NCI-H1105 (cell line): Measurements from ENCODE around the gene PERM1.

ENCODE experiments used
- DNase-seq: peaks from one replicate; lab custom pipeline; 2025; lab: John Stamatoyannopoulos, UW

The PERM1 gene

DNA sequence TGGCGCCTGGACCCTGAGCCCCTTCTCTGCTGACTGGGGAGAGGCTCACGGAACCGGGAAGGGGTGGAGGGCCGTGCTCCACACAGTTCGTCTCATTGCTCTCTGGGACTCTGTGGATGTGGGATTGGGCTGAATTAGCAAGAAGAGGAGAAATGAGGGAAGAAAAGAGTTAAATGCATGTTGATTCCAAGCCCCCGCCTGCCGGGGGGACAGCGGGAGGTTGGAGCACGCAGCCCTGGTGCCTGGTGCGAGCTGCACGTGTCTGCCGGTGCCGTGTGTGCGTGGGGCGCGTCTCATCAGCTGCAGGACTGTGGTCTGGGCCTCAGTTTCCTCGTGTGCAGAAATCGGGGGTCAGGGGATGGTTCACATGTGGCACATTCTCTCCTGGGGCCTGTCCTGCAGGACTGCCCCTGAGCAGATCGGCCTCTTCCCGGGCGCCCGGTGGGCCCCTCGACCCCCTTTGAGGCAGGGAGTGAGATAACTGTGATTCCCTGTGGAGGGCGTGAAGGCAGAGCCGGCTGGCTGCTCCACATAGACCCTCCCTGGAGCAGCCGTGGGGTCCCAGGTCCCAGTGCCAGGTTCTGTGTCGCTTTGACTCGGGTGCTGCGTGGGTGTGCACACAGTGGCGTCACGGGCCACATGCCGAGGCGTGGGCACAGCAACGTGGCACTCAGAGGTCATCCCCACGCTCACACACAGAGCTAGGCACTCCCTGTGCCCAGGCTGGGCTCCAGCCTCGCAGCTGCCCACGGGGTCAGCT, 46.7 kb downstream of the PERM1 start:
- DNase-seq = no peak

DNA sequence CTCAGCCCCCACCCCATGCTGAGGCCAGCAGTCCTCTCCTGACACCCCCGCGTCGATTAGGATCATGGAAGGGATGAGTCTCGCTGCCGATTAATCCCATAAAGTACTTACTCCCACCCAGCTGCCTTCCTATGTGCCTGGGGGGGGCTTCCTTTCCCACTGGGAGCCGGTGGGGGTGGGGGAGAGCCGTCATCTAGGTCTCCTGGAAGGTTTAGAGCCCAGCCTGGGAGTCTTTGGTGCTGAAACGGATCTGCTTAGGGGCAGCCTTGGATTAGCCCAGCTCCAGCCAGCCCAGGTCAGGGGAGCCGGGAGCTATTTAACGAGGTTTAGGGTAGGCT, 48.3 kb downstream of the PERM1 start:
- DNase-seq = no peak

DNA sequence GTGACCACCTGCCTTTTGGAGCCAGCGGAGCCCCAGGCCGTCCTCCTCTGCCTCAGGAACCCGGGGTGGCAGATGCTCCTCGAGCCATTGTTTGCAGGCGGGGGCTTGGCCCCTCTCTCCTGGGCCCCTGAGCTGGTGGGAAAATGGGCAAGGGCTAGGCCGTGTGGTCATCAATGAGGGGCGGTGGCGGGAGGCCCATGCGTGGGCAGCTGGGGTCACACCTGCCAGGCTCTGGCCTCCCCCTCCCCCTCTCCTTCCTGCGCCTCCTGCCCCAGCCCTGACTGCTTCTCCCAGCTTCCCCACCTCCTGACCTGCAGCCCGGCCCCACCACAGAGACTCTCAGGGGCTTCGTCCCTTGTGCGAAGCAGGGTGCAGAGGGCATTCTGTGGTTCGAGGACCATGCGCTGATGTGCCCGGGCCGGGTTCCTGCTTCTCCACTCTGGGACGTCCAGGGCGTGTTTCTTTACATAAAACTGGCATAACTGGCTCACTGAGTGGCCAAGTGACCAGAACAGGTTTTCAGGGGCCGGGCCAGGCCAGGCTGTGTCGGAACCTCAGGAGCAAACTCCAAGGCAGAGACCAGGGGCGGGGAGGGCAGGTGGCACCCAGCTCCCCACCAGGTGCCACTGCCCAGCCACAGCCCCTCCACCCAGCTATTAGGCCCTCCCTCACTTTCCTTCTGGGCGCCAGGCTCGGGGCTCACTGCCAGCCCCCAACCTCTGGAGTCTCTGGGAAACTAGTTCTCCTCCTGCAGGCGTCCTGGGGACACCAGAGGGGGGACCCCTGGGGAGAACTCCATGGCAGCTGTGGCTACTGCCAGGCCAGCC, 48.9 kb downstream of the PERM1 start:
- no peak for DNase-seq

DNA sequence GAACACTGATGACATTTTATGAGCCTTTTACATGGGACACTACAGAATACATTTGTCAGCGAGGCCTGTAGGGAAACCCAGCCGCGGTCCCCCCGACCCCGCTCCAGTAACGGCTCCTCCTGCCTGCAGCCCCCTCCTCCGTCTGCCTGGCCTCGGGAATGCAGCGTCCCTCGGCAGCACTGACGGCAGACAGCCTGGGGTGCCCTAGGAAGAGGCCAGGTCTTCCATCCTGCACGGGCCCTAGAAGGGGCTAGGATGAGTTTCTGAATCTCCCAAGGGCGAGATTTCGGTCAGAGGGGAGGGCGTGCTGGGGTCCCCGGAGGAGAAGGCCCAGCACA, 49.8 kb downstream of the PERM1 start:
- no peak for DNase-seq

DNA sequence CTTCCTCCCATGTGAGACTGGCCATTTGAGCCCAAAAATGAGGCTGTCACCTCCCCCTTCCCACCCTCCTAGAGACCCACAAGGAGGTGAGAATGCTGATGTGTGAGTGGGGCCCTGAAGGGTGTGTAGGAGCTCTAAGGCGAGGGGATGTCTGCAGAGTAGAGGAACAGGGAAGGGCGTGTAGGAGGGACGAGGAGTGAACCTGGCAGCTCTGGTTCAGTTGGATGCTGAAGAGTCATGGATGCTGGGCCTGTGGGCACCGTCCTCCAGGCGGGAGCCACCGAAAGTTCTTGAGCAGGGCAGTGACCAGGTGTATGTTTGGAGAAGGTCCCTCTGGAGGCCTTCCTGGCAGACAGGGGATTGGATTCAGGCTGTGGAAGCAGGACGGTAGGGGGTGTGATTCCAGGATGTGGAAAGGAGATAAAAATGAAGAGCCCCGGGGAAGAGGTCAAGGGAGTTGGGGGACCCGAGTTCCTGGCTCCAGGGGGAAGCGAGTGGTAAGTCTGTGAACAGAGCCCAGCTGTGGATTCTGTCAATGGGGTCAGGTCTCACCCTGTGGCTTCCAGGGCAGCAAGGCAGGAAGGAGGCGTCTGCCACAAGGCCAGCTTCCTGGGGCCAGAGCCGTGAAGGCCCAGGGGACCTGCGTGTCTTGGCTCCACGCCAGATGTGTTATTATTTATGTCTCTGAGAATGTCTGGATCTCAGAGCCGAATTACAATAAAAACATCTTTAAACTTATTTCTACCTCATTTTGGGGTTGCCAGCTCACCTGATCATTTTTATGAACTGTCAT, 50.3 kb downstream of the PERM1 start:
- no peak for DNase-seq

DNA sequence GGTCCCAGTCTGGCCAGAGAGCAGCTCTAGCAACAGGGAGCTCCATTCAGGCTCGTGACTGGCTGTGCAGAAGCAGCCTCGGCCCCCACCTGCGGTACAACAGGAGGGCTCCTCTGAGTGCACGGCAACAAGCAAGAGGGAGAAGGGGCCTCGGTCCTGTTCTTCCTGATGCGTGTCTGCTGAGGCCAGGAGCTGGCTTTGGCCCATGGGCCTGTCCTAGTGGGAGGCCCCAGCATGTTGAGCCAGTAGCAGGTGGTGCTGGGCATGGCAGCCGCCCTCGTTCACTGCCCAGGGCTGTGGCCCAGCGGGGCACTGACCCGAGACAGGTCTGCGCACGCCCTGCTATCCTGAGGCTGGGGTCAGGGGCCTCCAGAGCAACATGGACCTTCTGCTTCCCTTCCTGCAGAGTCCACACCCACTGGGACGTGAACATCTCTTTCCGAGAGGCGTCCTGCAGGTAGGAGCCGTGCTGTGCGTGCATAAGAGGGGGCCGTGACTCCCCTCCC, 51.2 kb downstream of the PERM1 start:
- no peak for DNase-seq

DNA sequence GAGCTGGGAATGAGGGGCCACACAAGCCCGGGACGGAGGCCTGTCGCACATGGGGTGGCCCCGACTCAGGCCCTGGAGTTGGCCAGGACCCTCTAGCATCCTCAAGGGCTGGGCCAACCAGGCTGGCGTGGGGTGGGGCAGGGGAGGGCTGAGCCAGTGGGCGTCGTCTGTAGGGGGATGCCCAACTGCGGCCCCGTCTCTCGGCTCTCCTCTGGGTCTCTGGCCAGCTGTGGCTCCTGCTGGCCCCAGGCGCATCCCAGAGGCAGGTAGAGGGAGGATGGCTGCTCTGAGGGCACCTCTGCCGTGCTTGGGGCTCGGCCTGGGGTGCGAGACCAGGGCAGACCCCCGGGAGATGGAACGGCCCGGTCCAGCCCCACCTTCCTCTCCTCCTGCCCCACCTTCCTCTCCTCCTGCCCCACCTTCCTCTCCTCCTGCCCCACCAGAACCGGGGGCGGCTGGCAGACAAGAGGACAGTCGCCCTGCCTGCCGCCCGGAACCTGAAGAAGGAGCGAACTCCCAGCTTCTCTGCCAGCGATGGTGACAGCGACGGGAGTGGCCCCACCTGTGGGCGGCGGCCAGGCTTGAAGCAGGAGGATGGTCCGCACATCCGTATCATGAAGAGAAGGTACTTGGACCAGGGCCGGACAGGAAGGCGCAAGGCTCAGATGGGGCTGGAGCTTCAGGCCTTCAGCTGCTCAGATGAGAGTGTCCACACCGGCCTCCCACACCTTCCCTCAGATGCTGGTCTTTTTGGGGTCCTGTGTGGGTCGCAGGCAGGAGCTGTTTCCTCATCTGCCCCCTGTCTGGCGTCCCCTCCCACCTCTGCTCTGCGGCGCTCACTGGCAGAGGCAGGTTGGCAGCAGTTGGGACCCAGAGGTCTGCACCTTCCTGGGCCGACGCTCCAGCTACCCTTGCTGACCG, 51.9 kb downstream of the PERM1 start:
- no peak for DNase-seq

DNA sequence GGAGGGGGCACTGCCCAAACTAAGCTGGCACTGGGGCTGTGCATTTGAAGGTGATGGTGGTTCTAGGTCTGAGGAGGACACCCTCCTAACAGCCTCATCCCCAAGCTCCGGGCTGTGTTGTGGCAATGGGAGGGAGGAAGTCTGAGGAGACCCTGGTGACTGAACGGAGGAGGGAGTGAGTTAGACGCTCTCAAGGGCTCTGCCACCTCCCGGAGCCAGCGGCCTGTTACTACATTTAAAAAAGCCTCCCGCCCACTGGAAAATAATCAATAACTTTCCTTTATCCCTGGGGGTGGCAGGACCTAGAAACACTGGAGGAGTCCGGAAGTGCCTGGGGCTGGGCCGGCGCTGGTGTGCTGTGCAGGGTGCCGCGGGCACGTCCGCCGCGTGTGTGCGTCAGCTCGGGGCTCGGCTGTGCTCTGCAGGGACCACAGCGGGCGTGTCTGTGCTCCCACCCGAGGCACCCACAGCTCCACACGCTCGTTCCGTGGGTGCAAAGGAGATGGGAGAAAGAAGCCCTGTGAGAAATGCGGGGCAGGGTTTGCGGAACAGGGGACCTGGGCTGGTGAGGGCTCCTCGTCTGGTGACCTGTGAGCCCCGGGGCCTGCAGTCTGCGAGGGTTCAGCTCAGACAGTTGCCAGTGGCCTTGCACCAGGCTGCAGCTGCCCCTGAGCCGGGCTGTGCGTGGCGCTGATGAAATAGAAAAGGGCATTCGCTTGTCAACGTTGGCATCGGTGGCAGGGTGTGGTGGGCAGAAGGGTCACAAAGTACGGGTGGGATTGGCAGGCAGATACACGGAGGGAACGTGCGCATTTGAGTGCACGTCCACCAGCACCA, 52.9 kb downstream of the PERM1 start:
- DNase-seq = no peak

DNA sequence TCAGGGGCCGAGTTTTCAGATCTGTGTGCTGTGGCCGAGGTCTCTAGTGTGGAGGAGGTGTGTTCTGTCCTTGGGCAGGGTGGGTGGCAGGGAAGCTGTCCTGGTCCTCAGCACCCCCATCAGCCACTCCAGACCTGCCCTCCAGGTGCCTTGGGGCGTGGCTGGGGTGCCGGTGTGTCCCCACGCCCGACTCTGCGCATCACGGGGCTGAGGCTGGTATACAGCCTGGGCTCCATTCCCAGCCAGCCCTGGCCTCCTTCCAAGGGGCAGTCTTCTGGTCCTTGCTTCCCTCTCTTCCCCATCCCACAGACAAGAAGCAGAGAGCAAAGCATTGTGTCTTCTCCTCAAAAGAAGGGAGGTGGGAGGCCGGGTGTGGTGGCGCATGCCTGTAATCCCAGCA, 54.1 kb downstream of the PERM1 start:
- no peak for DNase-seq

DNA sequence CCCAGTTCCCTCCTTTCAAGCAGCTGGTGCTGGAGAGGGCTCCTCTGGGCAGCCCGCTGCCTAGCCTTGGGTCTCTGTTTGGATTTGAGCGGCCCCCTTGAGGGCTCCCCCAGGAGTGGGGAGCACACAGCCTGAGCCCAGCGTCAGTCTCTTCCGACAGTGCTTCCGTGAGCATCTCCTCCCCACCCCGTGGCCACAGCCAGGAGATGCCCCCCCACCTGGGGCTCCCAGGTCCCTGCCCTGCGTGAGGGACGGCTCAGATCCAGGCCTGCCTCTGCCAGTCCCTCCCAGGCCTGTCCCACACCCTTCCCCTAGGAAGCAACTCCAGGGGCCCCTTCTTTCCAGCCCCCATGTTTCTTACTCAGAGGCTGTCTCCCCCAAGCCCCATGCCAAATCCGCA, 54.7 kb downstream of the PERM1 start:
- no peak for DNase-seq

DNA sequence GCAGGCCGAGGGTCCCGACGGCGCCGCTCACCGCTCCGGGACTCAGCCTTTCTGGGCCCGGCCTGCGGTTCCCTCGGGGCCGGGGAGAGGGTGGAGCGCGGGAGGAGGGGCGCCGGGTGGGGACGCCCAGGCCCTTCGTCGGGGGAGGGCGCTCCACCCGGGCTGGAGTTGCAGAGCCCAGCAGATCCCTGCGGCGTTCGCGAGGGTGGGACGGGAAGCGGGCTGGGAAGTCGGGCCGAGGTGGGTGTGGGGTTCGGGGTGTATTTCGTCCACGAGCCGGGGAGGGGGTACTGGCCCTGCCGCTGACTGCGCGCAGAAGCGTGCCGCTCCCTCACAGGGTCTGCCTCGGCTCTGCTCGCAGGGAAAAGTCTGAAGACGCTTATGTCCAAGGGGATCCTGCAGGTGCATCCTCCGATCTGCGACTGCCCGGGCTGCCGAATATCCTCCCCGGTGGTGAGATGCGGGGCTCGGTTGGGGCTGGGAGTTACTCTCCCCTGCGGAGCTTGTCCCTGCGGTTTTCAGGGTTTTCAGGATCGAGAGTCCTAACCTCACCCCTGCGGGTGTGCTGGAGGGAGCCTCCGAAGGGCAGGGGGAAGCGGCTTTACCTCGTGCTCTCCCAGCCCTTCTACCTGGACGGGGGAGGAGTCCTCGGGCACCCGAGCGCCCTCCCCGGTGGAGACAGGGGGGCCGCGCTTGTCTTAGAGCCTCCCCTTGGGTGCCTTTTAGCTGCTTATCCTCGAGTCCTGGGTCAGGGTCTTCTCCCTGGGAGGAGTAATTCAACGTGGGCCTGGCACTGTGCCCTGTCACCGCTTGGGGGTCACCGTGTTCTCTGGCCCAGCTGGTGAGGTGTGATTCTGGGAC, 56.1 kb downstream of the PERM1 start:
- DNase-seq = no peak
